K562 (cell line): ENCODE data around the gene MZB1. TPM values are rescaled to one million over a fixed set of nuclear protein-coding genes. Genes with fewer than 3 reads are reported as not detected.

Experiments
- HEY1 ChIP-seq: fragments of 250-450 bp; sonication (Bioruptor Pico); IDR thresholded peaks from 2 replicates; pipeline ENCODE4 v1.5.0; 2020; ENCODE audit warnings: mild to moderate bottlenecking, moderate library complexity, borderline replicate concordance
- HNRNPLL ChIP-seq: fragments of 200-400 bp; formaldehyde crosslinking; IDR thresholded peaks from 2 replicates; pipeline ENCODE4 v1.6.1; 2017; ENCODE audit warnings: low read length, low read depth, mild to moderate bottlenecking; ENCODE audit not compliant: poor library complexity, severe bottlenecking
- HSF4 ChIP-seq: fragments of 250-450 bp; sonication (Bioruptor Pico); IDR thresholded peaks from 2 replicates; pipeline ENCODE4 v2.1.2; 2022; ENCODE audit warnings: mild to moderate bottlenecking, moderate library complexity, borderline replicate concordance
- MED1 ChIP-seq: sonication (generic); formaldehyde crosslinking; IDR thresholded peaks from 2 replicates; pipeline ENCODE4 v1.8.1; 2023; ENCODE audit warnings: missing genetic modification reagents, borderline replicate concordance
- MIER1 ChIP-seq: fragments of 450-650 bp; IDR thresholded peaks from 2 replicates; pipeline ENCODE4 v1.6.1; 2016; ENCODE audit warnings: antibody characterized with exemption, mild to moderate bottlenecking, low read depth
- MTF1 ChIP-seq: fragments of 250-450 bp; sonication (Bioruptor Pico); IDR thresholded peaks from 2 replicates; pipeline ENCODE4 v1.9.0; 2021; ENCODE audit warnings: moderate library complexity, mild to moderate bottlenecking, inconsistent platforms, borderline replicate concordance
- NCOA4 ChIP-seq: fragments of 450-650 bp; IDR thresholded peaks from 2 replicates; pipeline ENCODE4 v1.6.1; 2018; ENCODE audit warnings: mild to moderate bottlenecking; ENCODE audit not compliant: partially characterized antibody
- NCOA6 ChIP-seq: fragments of 450-650 bp; IDR thresholded peaks from 2 replicates; pipeline ENCODE4 v1.6.1; 2017; ENCODE audit warnings: mild to moderate bottlenecking
- NFE2 ChIP-seq: IDR thresholded peaks from 2 replicates; pipeline ENCODE4 v1.6.1; 2014; ENCODE audit warnings: antibody characterized with exemption, low read depth
- PTRF ChIP-seq: fragments of 450-650 bp; IDR thresholded peaks from 2 replicates; pipeline ENCODE4 v1.6.1; 2016; ENCODE audit warnings: mild to moderate bottlenecking, missing genetic modification characterization, missing compliant biosample characterization
- PTTG1 ChIP-seq: fragments of 450-650 bp; IDR thresholded peaks from 2 replicates; pipeline ENCODE4 v1.6.1; 2016; ENCODE audit warnings: low read depth, mild to moderate bottlenecking, missing genetic modification characterization, missing compliant biosample characterization
- TRIM28 ChIP-seq: fragments of 450-650 bp; IDR thresholded peaks from 2 replicates; pipeline ENCODE4 v1.6.1; 2017
- ZKSCAN8 ChIP-seq: fragments of 200-800 bp; sonication (Bioruptor generic); IDR thresholded peaks from 2 replicates; pipeline ENCODE4 v1.6.1; 2016; ENCODE audit warnings: missing genetic modification characterization, missing compliant biosample characterization
- ZNF124 ChIP-seq: sonication (generic); formaldehyde crosslinking; IDR thresholded peaks from 2 replicates; pipeline ENCODE4 v1.8.1; 2022; ENCODE audit warnings: missing genetic modification reagents
- ZNF174 ChIP-seq: fragments of 250-450 bp; sonication (Bioruptor Pico); IDR thresholded peaks from 2 replicates; pipeline ENCODE4 v1.4.0; 2020; ENCODE audit warnings: mild to moderate bottlenecking
- ZNF197 ChIP-seq: fragments of 200-800 bp; sonication (Bioruptor generic); IDR thresholded peaks from 2 replicates; pipeline ENCODE4 v1.6.1; 2016; ENCODE audit warnings: low read depth, missing genetic modification characterization, missing compliant biosample characterization
- ZNF217 ChIP-seq: sonication (generic); formaldehyde crosslinking; IDR thresholded peaks from 2 replicates; pipeline ENCODE4 v1.8.0; 2022; ENCODE audit warnings: mild to moderate bottlenecking, missing genetic modification reagents
- ZNF695 ChIP-seq: fragments of 450-650 bp; formaldehyde crosslinking; IDR thresholded peaks from 2 replicates; pipeline ENCODE4 v1.4.0; 2020; ENCODE audit warnings: mild to moderate bottlenecking, moderate library complexity
- polyA plus RNA-seq, 8 experiments: library from polyadenylated mRNA; depleted of rRNA in 4 of 8; stranded (reverse) in 5 of 8; unstranded in 3 of 8; fragments of >200 nt; fragmentation: Nextera tagmentation in 2 of 8; fragmentation: Illumina TruSeq in 1 of 8; extraction: Ambion mirVana in 2 of 8; extraction: Trizol in 1 of 8; gene quantifications; 2 replicates each; pipeline versions ENCODE4 v1.2.1 to v1.2.3, GENCODE V29; 2011 to 2014; ENCODE audit warnings: inconsistent platforms in 1 of 8, missing spikeins in 1 of 8
- total RNA-seq, 7 experiments: library from RNA; depleted of rRNA in 6 of 7; stranded (reverse); fragments of >200 nt in 6 of 7; fragmentation: Illumina TruSeq in 2 of 7; extraction: Trizol in 2 of 7; gene quantifications; 2 replicates each; pipeline versions ENCODE4 v1.2.1 to v1.2.3, GENCODE V29; 2011 to 2021; ENCODE audit warnings: low replicate concordance in 1 of 7
- TF ChIP-seq, protein P1 (sequence below): fragments of 250-450 bp; sonication (Bioruptor Pico); IDR thresholded peaks from 2 replicates; pipeline ENCODE4 v1.4.0; 2020
- TF ChIP-seq, protein P2 (sequence below): fragments of 450-650 bp; IDR thresholded peaks from 2 replicates; pipeline ENCODE4 v1.6.1; 2016; ENCODE audit warnings: missing biosample characterization, missing genetic modification characterization
- TF ChIP-seq, protein P3 (sequence below): fragments of 450-650 bp; formaldehyde crosslinking; IDR thresholded peaks from 2 replicates; pipeline ENCODE4 v1.4.0; 2020; ENCODE audit warnings: mild to moderate bottlenecking, moderate library complexity

The MZB1 gene
- total and polyA plus RNA-seq, 9 of the 15 experiments (the other 6 are each of a cell fraction or from before 2014, with no cell fraction given): 0.13 to 0.31 TPM; not detected in 7

DNA sequence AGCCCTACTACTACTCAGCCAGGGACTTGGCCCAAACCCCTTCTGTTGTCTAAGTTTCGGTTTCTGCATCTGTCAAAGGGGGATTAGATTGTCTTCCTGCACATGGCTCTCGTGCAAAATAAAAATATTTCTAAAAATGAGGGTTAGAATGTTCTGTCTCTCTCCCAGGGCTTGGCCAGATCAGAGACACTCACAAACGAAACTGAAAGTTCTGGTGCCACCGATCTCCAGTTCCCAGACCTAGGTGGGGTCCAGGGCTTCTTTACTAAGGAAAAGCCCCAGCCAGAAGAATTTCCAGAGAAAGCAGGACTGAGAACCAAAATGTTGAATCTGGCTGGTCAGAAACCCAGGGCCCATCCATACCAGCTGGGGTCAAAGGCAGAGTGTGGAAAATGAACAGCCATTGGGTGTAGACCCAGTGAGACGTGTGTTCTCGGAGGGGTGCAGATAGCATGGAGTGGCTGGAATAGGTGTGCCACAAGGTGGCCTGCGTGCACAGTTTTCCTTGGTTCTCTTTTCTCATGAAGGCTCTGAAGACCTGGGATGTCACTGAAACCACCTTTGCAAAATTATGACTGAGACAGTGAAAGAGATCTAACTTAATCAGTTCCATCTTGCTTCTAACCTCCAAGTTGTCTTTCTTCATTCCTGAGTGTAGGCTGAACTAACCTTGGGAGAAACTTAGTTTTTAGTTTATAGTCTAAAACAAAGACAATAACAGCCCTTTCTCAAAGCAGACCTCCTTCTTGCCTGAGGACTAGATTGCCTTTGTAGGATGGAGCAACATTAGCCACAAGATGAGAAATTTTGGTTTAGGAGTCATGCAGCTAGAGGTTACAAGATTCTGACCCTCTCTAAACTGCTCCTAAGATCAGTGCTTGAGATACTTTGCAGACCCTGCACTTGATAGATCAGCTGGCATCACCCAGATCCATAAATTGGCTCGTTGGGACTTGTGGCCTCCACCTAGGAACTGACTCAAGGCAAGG lies 4.4 kb downstream of the MZB1 start (continued):
- TF ChIP-seq, protein P1, sequence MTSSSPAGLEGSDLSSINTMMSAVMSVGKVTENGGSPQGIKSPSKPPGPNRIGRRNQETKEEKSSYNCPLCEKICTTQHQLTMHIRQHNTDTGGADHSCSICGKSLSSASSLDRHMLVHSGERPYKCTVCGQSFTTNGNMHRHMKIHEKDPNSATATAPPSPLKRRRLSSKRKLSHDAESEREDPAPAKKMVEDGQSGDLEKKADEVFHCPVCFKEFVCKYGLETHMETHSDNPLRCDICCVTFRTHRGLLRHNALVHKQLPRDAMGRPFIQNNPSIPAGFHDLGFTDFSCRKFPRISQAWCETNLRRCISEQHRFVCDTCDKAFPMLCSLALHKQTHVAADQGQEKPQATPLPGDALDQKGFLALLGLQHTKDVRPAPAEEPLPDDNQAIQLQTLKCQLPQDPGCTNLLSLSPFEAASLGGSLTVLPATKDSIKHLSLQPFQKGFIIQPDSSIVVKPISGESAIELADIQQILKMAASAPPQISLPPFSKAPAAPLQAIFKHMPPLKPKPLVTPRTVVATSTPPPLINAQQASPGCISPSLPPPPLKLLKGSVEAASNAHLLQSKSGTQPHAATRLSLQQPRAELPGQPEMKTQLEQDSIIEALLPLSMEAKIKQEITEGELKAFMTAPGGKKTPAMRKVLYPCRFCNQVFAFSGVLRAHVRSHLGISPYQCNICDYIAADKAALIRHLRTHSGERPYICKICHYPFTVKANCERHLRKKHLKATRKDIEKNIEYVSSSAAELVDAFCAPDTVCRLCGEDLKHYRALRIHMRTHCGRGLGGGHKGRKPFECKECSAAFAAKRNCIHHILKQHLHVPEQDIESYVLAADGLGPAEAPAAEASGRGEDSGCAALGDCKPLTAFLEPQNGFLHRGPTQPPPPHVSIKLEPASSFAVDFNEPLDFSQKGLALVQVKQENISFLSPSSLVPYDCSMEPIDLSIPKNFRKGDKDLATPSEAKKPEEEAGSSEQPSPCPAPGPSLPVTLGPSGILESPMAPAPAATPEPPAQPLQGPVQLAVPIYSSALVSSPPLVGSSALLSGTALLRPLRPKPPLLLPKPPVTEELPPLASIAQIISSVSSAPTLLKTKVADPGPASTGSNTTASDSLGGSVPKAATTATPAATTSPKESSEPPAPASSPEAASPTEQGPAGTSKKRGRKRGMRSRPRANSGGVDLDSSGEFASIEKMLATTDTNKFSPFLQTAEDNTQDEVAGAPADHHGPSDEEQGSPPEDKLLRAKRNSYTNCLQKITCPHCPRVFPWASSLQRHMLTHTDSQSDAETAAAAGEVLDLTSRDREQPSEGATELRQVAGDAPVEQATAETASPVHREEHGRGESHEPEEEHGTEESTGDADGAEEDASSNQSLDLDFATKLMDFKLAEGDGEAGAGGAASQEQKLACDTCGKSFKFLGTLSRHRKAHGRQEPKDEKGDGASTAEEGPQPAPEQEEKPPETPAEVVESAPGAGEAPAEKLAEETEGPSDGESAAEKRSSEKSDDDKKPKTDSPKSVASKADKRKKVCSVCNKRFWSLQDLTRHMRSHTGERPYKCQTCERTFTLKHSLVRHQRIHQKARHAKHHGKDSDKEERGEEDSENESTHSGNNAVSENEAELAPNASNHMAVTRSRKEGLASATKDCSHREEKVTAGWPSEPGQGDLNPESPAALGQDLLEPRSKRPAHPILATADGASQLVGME (CRISPR knock-in tag): 0 out of 2 replicates have a peak, but pooled peaks have one; percentile 8
- TF ChIP-seq HEY1 (CRISPR knock-in tag): no peak
- no peak for TF ChIP-seq NCOA6
- TF ChIP-seq ZNF174 (CRISPR knock-in tag): no peak
- TF ChIP-seq ZKSCAN8 (CRISPR knock-in tag): no peak
- TF ChIP-seq, protein P2, sequence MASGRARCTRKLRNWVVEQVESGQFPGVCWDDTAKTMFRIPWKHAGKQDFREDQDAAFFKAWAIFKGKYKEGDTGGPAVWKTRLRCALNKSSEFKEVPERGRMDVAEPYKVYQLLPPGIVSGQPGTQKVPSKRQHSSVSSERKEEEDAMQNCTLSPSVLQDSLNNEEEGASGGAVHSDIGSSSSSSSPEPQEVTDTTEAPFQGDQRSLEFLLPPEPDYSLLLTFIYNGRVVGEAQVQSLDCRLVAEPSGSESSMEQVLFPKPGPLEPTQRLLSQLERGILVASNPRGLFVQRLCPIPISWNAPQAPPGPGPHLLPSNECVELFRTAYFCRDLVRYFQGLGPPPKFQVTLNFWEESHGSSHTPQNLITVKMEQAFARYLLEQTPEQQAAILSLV (tag): peak; percentile 80
- no peak for TF ChIP-seq ZNF695 (CRISPR knock-in tag)
- TF ChIP-seq HSF4: no peak
- no peak for TF ChIP-seq ZNF217
- no peak for TF ChIP-seq MIER1
- no peak for TF ChIP-seq MED1
- TF ChIP-seq HNRNPLL: no peak
- TF ChIP-seq PTTG1 (tag): no peak
- TF ChIP-seq, protein P3, sequence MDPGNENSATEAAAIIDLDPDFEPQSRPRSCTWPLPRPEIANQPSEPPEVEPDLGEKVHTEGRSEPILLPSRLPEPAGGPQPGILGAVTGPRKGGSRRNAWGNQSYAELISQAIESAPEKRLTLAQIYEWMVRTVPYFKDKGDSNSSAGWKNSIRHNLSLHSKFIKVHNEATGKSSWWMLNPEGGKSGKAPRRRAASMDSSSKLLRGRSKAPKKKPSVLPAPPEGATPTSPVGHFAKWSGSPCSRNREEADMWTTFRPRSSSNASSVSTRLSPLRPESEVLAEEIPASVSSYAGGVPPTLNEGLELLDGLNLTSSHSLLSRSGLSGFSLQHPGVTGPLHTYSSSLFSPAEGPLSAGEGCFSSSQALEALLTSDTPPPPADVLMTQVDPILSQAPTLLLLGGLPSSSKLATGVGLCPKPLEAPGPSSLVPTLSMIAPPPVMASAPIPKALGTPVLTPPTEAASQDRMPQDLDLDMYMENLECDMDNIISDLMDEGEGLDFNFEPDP (CRISPR knock-in tag): no peak
- no peak for TF ChIP-seq PTRF
- TF ChIP-seq ZNF124 (CRISPR knock-in tag): no peak
- no peak for TF ChIP-seq NCOA4
- no peak for TF ChIP-seq MTF1 (CRISPR knock-in tag)
- TF ChIP-seq ZNF197 (CRISPR knock-in tag): no peak
- no peak for TF ChIP-seq TRIM28
- TF ChIP-seq NFE2: no peak
